GM18508 (cell line): Measurements from ENCODE around the gene KLHL40.
"Not testable (repeated sequence)": the region's sequence is repeated elsewhere in the genome, so short reads cannot be mapped to it uniquely, and the experiment has no call there.

Source experiments
- ATAC-seq: cut with Tn5 transposase; IDR thresholded peaks from one replicate; pipeline ENCODE4 v1.9.1; 2021; ENCODE audit warnings: moderate number of reproducible peaks; ENCODE audit not compliant: insufficient read depth, unreplicated experiment

Gene KLHL40

GRCh38 chr3:42712688-42713372 is 27.5 kb downstream of the KLHL40 start:
- no peak for ATAC-seq

GRCh38 chr3:42713747-42714146 is 28.4 kb downstream of the KLHL40 start:
- no peak for ATAC-seq

- ATAC-seq: no peak
Measured at GRCh38 chr3:42714171-42714852, 29.0 kb downstream of the KLHL40 start.

- ATAC-seq: no peak
Measured at GRCh38 chr3:42717306-42717705, 32.0 kb downstream of the KLHL40 start.

GRCh38 chr3:42718338-42718737 is 33.0 kb downstream of the KLHL40 start:
- ATAC-seq: no peak

GRCh38 chr3:42719002-42719401 is 33.7 kb downstream of the KLHL40 start:
- no peak for ATAC-seq

- ATAC-seq: no peak
Measured at GRCh38 chr3:42720126-42720525, 34.8 kb downstream of the KLHL40 start.

GRCh38 chr3:42721690-42722089 is 36.4 kb downstream of the KLHL40 start:
- ATAC-seq: no peak

- ATAC-seq: not testable (repeated sequence)
Measured at GRCh38 chr3:42722442-42722841, 37.1 kb downstream of the KLHL40 start.

GRCh38 chr3:42723219-42723618 is 37.9 kb downstream of the KLHL40 start:
- no peak for ATAC-seq

- ATAC-seq: no peak
Measured at GRCh38 chr3:42725454-42725853, 40.1 kb downstream of the KLHL40 start.

- ATAC-seq: no peak
Measured at GRCh38 chr3:42728056-42728455, 42.7 kb downstream of the KLHL40 start.

GRCh38 chr3:42728668-42729364 is 43.5 kb downstream of the KLHL40 start:
- ATAC-seq: no peak

GRCh38 chr3:42729404-42730145 is 44.2 kb downstream of the KLHL40 start:
- ATAC-seq: no peak

- ATAC-seq: no peak
Measured at GRCh38 chr3:42730294-42730693, 45.0 kb downstream of the KLHL40 start.

GRCh38 chr3:42730706-42731420 is 45.5 kb downstream of the KLHL40 start:
- no peak for ATAC-seq

- no peak for ATAC-seq
Measured at GRCh38 chr3:42731476-42732195, 46.3 kb downstream of the KLHL40 start.

- ATAC-seq: no peak
Measured at GRCh38 chr3:42732196-42732828, 47.0 kb downstream of the KLHL40 start.

GRCh38 chr3:42732829-42733459 is 47.6 kb downstream of the KLHL40 start:
- ATAC-seq: no peak
